DOHH2 (cell line): ENCODE measurements around the gene OR8D2.

Source experiments
- CTCF ChIP-seq: fragments of 200-600 bp; sonication (generic); IDR thresholded peaks from one replicate; pipeline ENCODE4 v1.5.1; 2014; ENCODE audit warnings: antibody characterized with exemption, mild to moderate bottlenecking, low read depth, low read length; ENCODE audit not compliant: poor library complexity, severe bottlenecking
- EZH2phosphoT487 ChIP-seq: fragments of 200-600 bp; sonication (generic); IDR thresholded peaks from 2 replicates; pipeline ENCODE4 v1.6.1; 2017; ENCODE audit warnings: borderline replicate concordance, mild to moderate bottlenecking, antibody characterized with exemption, low read length, moderate library complexity, mixed read lengths

DNA sequence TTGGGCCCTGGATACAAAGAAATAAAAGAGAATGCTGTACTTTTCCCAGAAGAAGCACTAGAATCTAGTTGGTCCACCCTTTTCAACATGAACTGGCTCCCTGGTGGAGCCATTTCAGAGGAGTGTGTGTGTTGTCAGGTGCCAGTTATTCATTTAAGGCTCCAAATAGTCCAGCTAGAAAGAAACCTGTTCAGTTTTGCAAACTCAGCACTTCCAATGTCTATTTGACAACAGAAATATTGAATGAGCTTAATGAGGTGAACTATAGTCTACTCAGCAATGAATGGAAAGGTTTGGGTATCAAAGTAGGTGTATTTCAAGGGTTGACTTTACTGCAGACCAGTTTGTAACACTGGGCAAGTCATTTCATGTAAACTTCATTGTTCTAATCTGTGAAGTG, 8.3 kb downstream of the OR8D2 start:
- no peak for TF ChIP-seq CTCF
- TF ChIP-seq EZH2phosphoT487: no peak
